GM12878 (cell line): Measurements from ENCODE around the gene PRADC1. TPM values are rescaled to one million over a fixed set of nuclear protein-coding genes. Genes with fewer than 3 reads are reported as not detected.

Source experiments
- ATAC-seq: fragments of 200-7000 bp; cut with Tn5 transposase; 3 replicates; pipeline ENCODE4 v1.9.1; 2020; ENCODE audit warnings: mild to moderate bottlenecking, moderate library complexity
- BruUV-seq: library from RNA; stranded (reverse); fragments of 400-500 nt; replicated peaks from 2 replicates; lab custom pipeline; 2021; lab: Mats Ljungman, UMichigan
- CTCF ChIA-PET: fragments of 300-600 bp; sonication (Branson Sonifier 250); formaldehyde crosslinking; extraction: SDS; loops from one replicate; lab custom pipeline; 2021; ENCODE audit warnings: inconsistent platforms; lab: Yijun Ruan, JAX
- POLR2A ChIA-PET: fragments of 350-600 bp; formaldehyde crosslinking; extraction: SDS; loops from one replicate; lab custom pipeline; 2021; ENCODE audit warnings: inconsistent platforms; lab: Charles Lee
- RAD21 ChIA-PET: fragments of 300-600 bp; sonication (Branson Sonifier 250); formaldehyde crosslinking; loops from one replicate; lab custom pipeline; 2023; ENCODE audit warnings: antibody characterized with exemption; ENCODE audit not compliant: unreplicated experiment; lab: Charles Lee
- SMC1A ChIA-PET: fragments of 300-600 bp; sonication (Branson Sonifier 250); formaldehyde crosslinking; loops from one replicate; lab custom pipeline; 2023; ENCODE audit not compliant: unreplicated experiment, uncharacterized antibody; lab: Charles Lee
- DNase-seq: peaks from one replicate; pipeline ENCODE4 v3.0.0-alpha.2; 2011; ENCODE audit warnings: low read depth, low spot score
- FAIRE-seq: peaks from 3 replicates; lab custom pipeline; 2011; peaks lifted over from hg19 to GRCh38; lab: Jason Lieb, UNC
- H2AFZ ChIP-seq: 2 replicates; pipeline ENCODE4 v1.6.0; 2011; ENCODE audit warnings: low read depth, low read length, control low read depth; ENCODE audit not compliant: control insufficient read depth
- H3K27ac ChIP-seq: 2 replicates; pipeline ENCODE4 v1.5.1; 2011; ENCODE audit warnings: control low read depth; ENCODE audit not compliant: control insufficient read depth, insufficient read depth
- H3K27me3 ChIP-seq, 2 experiments: replicated peaks in 1 of 2; 2 replicates each; pipeline versions ENCODE4 v1.6.0 to v1.6.1; 2011; ENCODE audit warnings: low read length in 1 of 2; ENCODE audit not compliant: control insufficient read depth in 2 of 2, insufficient read depth in 2 of 2
- H3K36me3 ChIP-seq, 2 experiments: 2 replicates each; pipeline ENCODE4 v1.5.1; 2011; ENCODE audit warnings: low read length in 1 of 2; ENCODE audit not compliant: control insufficient read depth in 2 of 2, insufficient read depth in 2 of 2
- H3K4me1 ChIP-seq: 2 replicates; pipeline ENCODE4 v1.6.1; 2011; ENCODE audit warnings: mild to moderate bottlenecking, low read length, moderate library complexity, mixed read lengths; ENCODE audit not compliant: control insufficient read depth, insufficient read depth
- H3K4me2 ChIP-seq: 2 replicates; pipeline ENCODE4 v1.6.0; 2011; ENCODE audit warnings: control low read depth; ENCODE audit not compliant: control insufficient read depth, insufficient read depth
- H3K4me3 ChIP-seq: fragments of 200-600 bp; sonication (generic); 2 replicates; pipeline ENCODE4 v1.5.1; 2016
- H3K79me2 ChIP-seq: 2 replicates; pipeline ENCODE4 v1.6.0; 2011; ENCODE audit warnings: low read length; ENCODE audit not compliant: control insufficient read depth, insufficient read depth
- H3K9ac ChIP-seq: 2 replicates; pipeline ENCODE4 v1.8.0; 2011; ENCODE audit warnings: low read length, control low read depth, mixed read lengths; ENCODE audit not compliant: control insufficient read depth, insufficient read depth
- H3K9me3 ChIP-seq: replicated peaks from 3 replicates; pipeline ENCODE4 v1.5.1; 2011; ENCODE audit warnings: mild to moderate bottlenecking, low read length; ENCODE audit not compliant: control insufficient read depth, insufficient read depth
- H4K20me1 ChIP-seq: 2 replicates; pipeline ENCODE4 v1.6.0; 2011; ENCODE audit not compliant: control insufficient read depth, insufficient read depth
- BCL11A ChIP-seq: IDR thresholded peaks from 2 replicates; pipeline ENCODE4 v1.6.1; 2011; ENCODE audit warnings: low read depth, low read length
- BRCA1 ChIP-seq: IDR thresholded peaks from 2 replicates; pipeline ENCODE4 v1.6.1; 2011; ENCODE audit warnings: low read depth, low read length, improper control_type of control experiment
- CBX5 ChIP-seq: sonication (generic); IDR thresholded peaks from 2 replicates; pipeline ENCODE4 v1.6.1; 2016; ENCODE audit warnings: low read depth, moderate library complexity, mild to moderate bottlenecking, inconsistent platforms
- CHD1 ChIP-seq: IDR thresholded peaks from 2 replicates; pipeline ENCODE4 v1.6.1; 2012; ENCODE audit warnings: low read depth, low read length, improper control_type of control experiment
- GABPA ChIP-seq: IDR thresholded peaks from 2 replicates; pipeline ENCODE4 v1.6.1; 2014; ENCODE audit warnings: antibody characterized with exemption, low read depth, mild to moderate bottlenecking, inconsistent platforms
- JUND ChIP-seq: IDR thresholded peaks from 2 replicates; pipeline ENCODE4 v1.6.1; 2012; ENCODE audit warnings: low read depth, mild to moderate bottlenecking, low read length, improper control_type of control experiment, moderate library complexity
- MTA3 ChIP-seq: IDR thresholded peaks from 2 replicates; pipeline ENCODE4 v1.6.1; 2012; ENCODE audit warnings: low read length, inconsistent platforms, borderline replicate concordance
- NBN ChIP-seq: fragments of 450-650 bp; IDR thresholded peaks from 2 replicates; pipeline ENCODE4 v1.6.1; 2016
- NR2C2 ChIP-seq: IDR thresholded peaks from 2 replicates; pipeline ENCODE4 v1.6.1; 2011; ENCODE audit warnings: borderline replicate concordance, low read depth; ENCODE audit not compliant: control insufficient read depth, insufficient read length
- SUZ12 ChIP-seq: fragments of 200-600 bp; sonication (generic); IDR thresholded peaks from one replicate; pipeline ENCODE4 v1.6.1; 2018; ENCODE audit warnings: antibody characterized with exemption, mild to moderate bottlenecking; ENCODE audit not compliant: unreplicated experiment
- TAF1 ChIP-seq: IDR thresholded peaks from 2 replicates; pipeline ENCODE4 v1.6.1; 2011; ENCODE audit warnings: mild to moderate bottlenecking, low read depth, low read length, borderline replicate concordance
- WGBS: methylation state at CpG from one replicate; pipeline ENCODE4 v1.1.6; 2016; ENCODE audit warnings: low lambda C conversion rate; ENCODE audit not compliant: insufficient replicate concordance, insufficient coverage; ENCODE audit errors: missing lambda C conversion rate; 5-methylcytosine and 5-hydroxymethylcytosine counted together
- in situ Hi-C: fragments of 300-500 bp; cut with MboI; formaldehyde crosslinking; loops from 9 replicates; pipeline ENCODE4 v1.14.3; 2018; ENCODE audit warnings: mixed read lengths
- intact Hi-C: fragments of 100-400 bp; cut with micrococcal nuclease; formaldehyde crosslinking; loops from one replicate; pipeline ENCODE4 v1.14.2; 2022; ENCODE audit not compliant: unreplicated experiment
- polyA plus RNA-seq, 11 experiments: library from polyadenylated mRNA; depleted of rRNA in 4 of 11; unstranded in 6 of 11; stranded (reverse) in 5 of 11; fragments of >200 nt; fragmentation: Nextera tagmentation in 4 of 11; fragmentation: Illumina TruSeq in 1 of 11; extraction: Ambion mirVana in 4 of 11; extraction: Trizol in 1 of 11; gene quantifications; 1 replicate in 1 of 11; 2 replicates in 10 of 11; pipeline versions ENCODE4 v1.2.1 to v1.2.3, GENCODE V29; 2011 to 2016; ENCODE audit warnings: inconsistent platforms in 2 of 11, missing spikeins in 2 of 11, low read depth in 1 of 11
- total RNA-seq, 4 experiments: library from RNA; depleted of rRNA in 3 of 4; stranded (reverse); fragments of >200 nt in 3 of 4; fragmentation: Illumina TruSeq in 1 of 4; extraction: Trizol in 1 of 4; gene quantifications; 2 replicates each; pipeline versions ENCODE4 v1.2.1 to v1.2.3, GENCODE V29; 2013 to 2021

PRADC1 gene
- total and polyA plus RNA-seq, 10 of the 15 experiments (the other 5 are each of a cell fraction or from before 2014, with no cell fraction given) = 3.7 to 39.0 (median 13.8) TPM

DNA sequence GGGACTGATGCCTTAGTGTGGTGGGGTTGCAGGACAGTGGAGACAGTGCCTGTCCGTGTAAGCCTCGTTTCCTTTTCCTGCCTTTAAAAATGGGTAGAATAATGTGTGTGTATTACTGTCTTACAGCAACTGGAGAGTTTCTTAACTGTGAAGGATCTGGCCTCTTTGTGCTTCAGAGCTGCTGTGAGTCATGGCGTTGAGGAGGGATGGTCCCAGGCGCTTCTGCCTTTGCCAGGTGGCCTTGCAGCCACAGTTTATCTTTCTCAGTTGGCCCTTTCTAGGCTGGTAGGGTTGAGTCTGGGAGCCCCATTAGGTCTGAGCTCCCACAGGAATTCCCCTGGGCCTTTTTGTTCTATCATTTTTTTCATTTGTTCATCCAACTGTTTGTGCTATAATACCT is 9.2 kb downstream of the PRADC1 start:
- POLR2A ChIA-PET = interaction anchor here (1.7 kb wide), 1 partner anchor 9 kb away, joined by 4 read pairs; no protein-coding TSS in a partner anchor
- Histone ChIP-seq H3K4me2 (no peak overlapping the region), H3K27ac (no peak overlapping the region), H3K27me3 (no peaks in the 10 kb centered on the region), H2AFZ (no peak overlapping the region), H4K20me1 (no peaks in the 10 kb centered on the region), H3K9me3 (no peaks in the 10 kb centered on the region), H3K36me3 (peaks cover 5 to 22% of the 10 kb centered on the region in 2 experiments; a peak in 2 of 4 replicates), H3K79me2 (no peaks in the 10 kb centered on the region), H3K9ac (no peak overlapping the region), H3K4me1 (no peaks in the 10 kb centered on the region), H3K4me3 (no peak overlapping the region)
- RAD21 ChIA-PET = no interaction called here
- TF ChIP-seq SUZ12 (no peak), JUND (no peak), NBN (no peak), CHD1 (no peak), BCL11A (no peak), MTA3 (no peak), GABPA (no peak), CBX5 (no peak), BRCA1 (no peak), TAF1 (no peak), NR2C2 (no peak)
- 90% methylated on average over 4 of the region's 4 CpGs for WGBS
- BruUV-seq = no TSS peak
- DNase-seq (no peak), FAIRE-seq (no peak), ATAC-seq (no peak)
- SMC1A ChIA-PET = no interaction called here
- in situ Hi-C loops (no loop called here), intact Hi-C loops (no loop called here)
- CTCF ChIA-PET = interaction anchor here (2.2 kb wide), 1 partner anchor 11 kb away, joined by 13 read pairs; the partner anchor contains the start of gene SMYD5
